Effector memory CD4-positive, alpha-beta T cell (primary cell): ENCODE data around the gene EMC9.

Source experiments
- DNase-seq, 3 donors: peaks; one replicate each; pipeline ENCODE4 v3.0.0-alpha.2; 2020
- H3K27ac ChIP-seq: 2 replicates; pipeline ENCODE4 v1.7.0; 2013; ENCODE audit warnings: mild to moderate bottlenecking, low read length, moderate library complexity; ENCODE audit not compliant: insufficient read depth, poor library complexity, severe bottlenecking
- H3K27me3 ChIP-seq: replicated peaks from 2 replicates; pipeline ENCODE4 v1.7.0; 2013; ENCODE audit warnings: mild to moderate bottlenecking, low read length; ENCODE audit not compliant: insufficient read depth, control insufficient read depth, poor library complexity, severe bottlenecking
- H3K36me3 ChIP-seq: 2 replicates; pipeline ENCODE4 v1.7.0; 2013; ENCODE audit warnings: mild to moderate bottlenecking, low read length, moderate library complexity; ENCODE audit not compliant: control insufficient read depth, insufficient read depth
- H3K4me1 ChIP-seq: 2 replicates; pipeline ENCODE4 v1.7.0; 2013; ENCODE audit warnings: low read length, mild to moderate bottlenecking; ENCODE audit not compliant: control insufficient read depth, insufficient read depth, poor library complexity, severe bottlenecking
- H3K4me3 ChIP-seq: 2 replicates; pipeline ENCODE4 v1.7.0; 2013; ENCODE audit warnings: low read length, low read depth, mild to moderate bottlenecking; ENCODE audit not compliant: insufficient read depth, poor library complexity, severe bottlenecking
- H3K9me3 ChIP-seq: 2 replicates; pipeline ENCODE4 v1.7.0; 2013; ENCODE audit warnings: mild to moderate bottlenecking, low read length, moderate library complexity; ENCODE audit not compliant: control insufficient read depth

EMC9 gene

GRCh38 chr14:24122416-24122815, 19.0 kb downstream of the EMC9 start:
- DNase-seq, result no peak
- Histone ChIP-seq H3K9me3 (no peaks in the 10 kb centered on the region), H3K4me3 (no peak overlapping the region), H3K4me1 (no peaks in the 10 kb centered on the region), H3K27me3 (no peaks in the 10 kb centered on the region), H3K36me3 (peaks cover 65% of the 10 kb centered on the region), H3K27ac (no peak overlapping the region)

DNA sequence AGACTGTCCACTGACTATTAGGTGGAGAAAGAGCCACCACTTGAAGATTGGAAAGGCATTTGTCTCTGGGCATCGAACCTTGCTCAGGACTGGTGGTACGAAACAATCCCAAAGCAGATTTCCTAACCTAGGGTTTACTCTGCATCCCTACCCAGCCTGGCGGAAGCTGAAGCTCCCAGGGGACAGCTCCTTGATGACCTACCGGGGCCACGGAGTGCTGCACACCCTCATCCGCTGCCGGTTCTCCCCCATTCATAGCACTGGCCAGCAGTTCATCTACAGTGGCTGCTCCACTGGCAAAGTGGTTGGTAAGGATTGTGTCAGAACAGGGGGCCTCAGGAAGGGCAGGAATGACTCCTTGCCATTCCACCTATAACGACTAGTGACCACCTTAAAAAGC, 20.2 kb downstream of the EMC9 start:
- Histone ChIP-seq H3K4me3 (no peak overlapping the region), H3K36me3 (peaks cover 65% of the 10 kb centered on the region), H3K9me3 (no peaks in the 10 kb centered on the region), H3K4me1 (peaks cover 3% of the 10 kb centered on the region), H3K27ac (no peak overlapping the region), H3K27me3 (no peaks in the 10 kb centered on the region)
- no peak for DNase-seq

DNA sequence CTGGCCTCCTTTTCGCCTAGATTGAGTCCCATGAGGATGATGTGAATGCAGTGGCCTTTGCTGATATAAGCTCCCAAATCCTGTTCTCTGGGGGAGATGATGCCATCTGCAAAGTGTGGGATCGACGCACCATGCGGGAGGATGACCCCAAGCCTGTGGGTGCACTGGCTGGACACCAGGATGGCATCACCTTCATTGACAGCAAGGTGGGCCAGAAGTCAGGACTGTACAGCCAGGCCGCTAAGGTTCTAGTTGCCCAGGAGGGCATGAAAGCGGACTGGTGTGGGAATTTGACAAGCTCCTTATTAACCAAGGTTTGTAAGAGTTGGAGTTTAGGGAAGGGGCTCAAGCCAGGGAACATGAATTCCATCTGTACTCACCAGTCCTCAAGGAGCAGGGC, 21.7 kb downstream of the EMC9 start:
- Histone ChIP-seq H3K27ac (no peak overlapping the region), H3K4me3 (no peak overlapping the region), H3K27me3 (no peaks in the 10 kb centered on the region), H3K4me1 (peaks cover 12% of the 10 kb centered on the region), H3K36me3 (peaks cover 65% of the 10 kb centered on the region), H3K9me3 (no peaks in the 10 kb centered on the region)
- DNase-seq, result no peak

DNA sequence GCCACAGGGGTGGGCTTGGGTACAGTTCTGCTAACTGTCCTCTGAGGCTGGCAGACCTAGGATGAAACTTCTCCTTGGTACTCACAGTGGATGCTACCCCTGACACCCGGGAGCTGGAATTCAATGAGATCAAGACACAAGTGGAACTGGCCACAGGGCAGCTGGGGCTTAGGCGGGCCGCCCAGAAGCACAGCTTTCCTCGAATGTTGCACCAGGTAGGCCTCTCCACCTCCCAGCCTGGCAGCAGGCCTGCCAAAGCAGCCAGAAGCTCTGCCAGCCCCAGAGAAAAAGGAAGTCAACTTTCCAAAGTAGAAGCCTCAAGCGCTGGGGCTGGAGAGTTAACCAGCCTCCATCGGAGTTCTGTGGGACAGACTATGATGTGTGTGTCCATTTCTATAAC, 24.2 kb downstream of the EMC9 start:
- H3K27me3 ChIP-seq, result no peaks in the 10 kb centered on the region
- H3K4me3 ChIP-seq, result no peak overlapping the region
- H3K27ac ChIP-seq, result peak overlapping the region; percentile 29
- H3K4me1 ChIP-seq, result peaks cover 12% of the 10 kb centered on the region
- peaks cover 41% of the 10 kb centered on the region for H3K36me3 ChIP-seq
- no peaks in the 10 kb centered on the region for H3K9me3 ChIP-seq
- DNase-seq, result no peak

DNA sequence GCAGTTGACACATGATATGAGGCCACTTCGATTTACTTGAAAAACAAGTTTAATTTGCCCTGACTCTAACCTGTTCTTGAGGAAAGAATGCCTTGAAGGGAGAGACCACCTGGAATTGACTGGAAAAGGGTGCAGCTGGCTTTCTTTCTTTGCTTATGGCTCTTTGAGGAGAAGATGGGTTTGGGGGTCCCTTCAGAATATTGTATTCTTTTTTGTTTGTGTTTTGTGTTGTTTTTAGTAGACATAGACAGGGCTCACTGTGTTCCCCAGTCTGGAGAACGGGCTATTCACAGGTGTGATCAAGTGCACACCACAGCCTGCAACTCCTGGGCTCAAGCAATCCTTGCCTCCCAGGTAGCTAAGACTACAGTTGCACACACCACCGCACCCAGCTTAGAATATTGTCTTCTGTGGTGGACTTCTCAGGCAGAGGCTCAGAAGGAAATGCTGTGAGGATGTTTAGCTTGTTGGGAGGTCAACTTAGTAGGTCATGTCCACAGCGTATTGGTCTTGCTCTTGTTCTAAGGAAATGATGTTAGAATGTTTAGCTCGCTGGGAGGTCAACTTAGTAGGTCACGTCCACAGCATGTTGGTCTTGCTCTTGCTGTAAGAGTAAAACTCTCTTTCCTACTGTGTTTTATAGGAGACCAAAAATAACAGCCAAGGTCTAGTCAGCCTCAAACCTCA, 25.1 kb downstream of the EMC9 start:
- H3K9me3 ChIP-seq, result no peaks in the 10 kb centered on the region
- H3K36me3 ChIP-seq, result peaks cover 35% of the 10 kb centered on the region
- no peak for DNase-seq
- H3K27me3 ChIP-seq, result no peaks in the 10 kb centered on the region
- H3K27ac ChIP-seq, result peak overlapping the region; percentile 98
- peaks cover 12% of the 10 kb centered on the region for H3K4me1 ChIP-seq
- H3K4me3 ChIP-seq, result peak overlapping the region; percentile 69

DNA sequence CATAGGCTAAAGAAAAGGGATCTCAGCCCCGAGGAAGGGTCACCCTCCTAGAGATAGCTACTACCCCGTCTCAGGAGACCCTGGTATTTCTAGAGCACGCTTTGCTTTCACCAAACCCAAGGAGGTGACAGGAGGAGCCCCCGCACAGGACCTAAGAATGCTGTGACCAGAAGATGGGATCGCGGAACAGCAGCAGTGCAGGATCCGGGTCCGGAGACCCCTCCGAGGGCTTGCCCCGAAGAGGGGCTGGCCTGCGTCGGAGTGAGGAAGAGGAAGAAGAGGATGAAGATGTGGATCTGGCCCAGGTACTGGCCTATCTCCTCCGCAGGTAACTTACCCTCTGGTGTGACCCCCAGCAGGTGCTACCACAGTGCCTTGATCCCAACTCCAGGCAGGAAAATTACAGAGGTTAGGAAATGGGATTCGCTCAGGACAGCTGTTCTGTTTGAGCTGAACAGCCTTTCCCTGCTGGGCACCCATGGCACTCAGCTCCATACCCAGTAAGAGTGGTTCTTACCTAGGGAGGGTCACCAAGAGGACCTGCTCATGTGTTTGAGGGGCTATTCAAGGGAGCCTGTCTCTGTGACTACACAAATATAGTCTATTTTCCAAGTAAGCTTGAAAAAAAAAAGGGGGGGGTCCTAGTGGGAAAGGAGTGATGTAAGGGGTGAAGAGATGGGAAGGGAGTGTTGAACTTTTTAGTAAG, 25.8 kb downstream of the EMC9 start:
- Histone ChIP-seq H3K36me3 (peaks cover 28% of the 10 kb centered on the region), H3K4me3 (peak overlapping the region; percentile 69), H3K27ac (peak overlapping the region; percentile 98), H3K27me3 (no peaks in the 10 kb centered on the region), H3K9me3 (no peaks in the 10 kb centered on the region), H3K4me1 (peaks cover 12% of the 10 kb centered on the region)
- DNase-seq, result no peak

- Histone ChIP-seq H3K9me3 (no peaks in the 10 kb centered on the region), H3K4me1 (peaks cover 12% of the 10 kb centered on the region), H3K4me3 (peak within 1 kb of the TSS; percentile 69), H3K27me3 (no peaks in the 10 kb centered on the region), H3K27ac (peak within 1 kb of the TSS; percentile 98), H3K36me3 (peaks cover 22% of the 10 kb centered on the region)
- peak; percentile 97 to 98 (median 98) for DNase-seq
Measured at GRCh38 chr14:24114532-24115421, 26.6 kb downstream of the EMC9 start, which contains the start of the genes DCAF11 and NRL. Gene DCAF11 (plus strand): TSS chr14:24114777. CDS start chr14:24115595, 818 bp downstream. Gene NRL (minus strand): TSS chr14:24114949. CDS start chr14:24082848, 32,101 bp downstream.

- Histone ChIP-seq H3K36me3 (peaks cover 14% of the 10 kb centered on the region), H3K4me3 (peak overlapping the region; percentile 69), H3K27me3 (no peaks in the 10 kb centered on the region), H3K9me3 (no peaks in the 10 kb centered on the region), H3K4me1 (peaks cover 15% of the 10 kb centered on the region), H3K27ac (peak overlapping the region; percentile 98)
- DNase-seq, result peak; percentile 64 to 79 (median 75)
Measured at GRCh38 chr14:24113801-24114531, 27.4 kb downstream of the EMC9 start.

GRCh38 chr14:24113379-24113800, 28.0 kb downstream of the EMC9 start:
- no peaks in the 10 kb centered on the region for H3K9me3 ChIP-seq
- DNase-seq, result no peak
- H3K4me1 ChIP-seq, result peaks cover 19% of the 10 kb centered on the region
- H3K27me3 ChIP-seq, result no peaks in the 10 kb centered on the region
- peak overlapping the region; percentile 69 for H3K4me3 ChIP-seq
- H3K36me3 ChIP-seq, result peaks cover 8% of the 10 kb centered on the region
- peak overlapping the region; percentile 98 for H3K27ac ChIP-seq
